ENCODE results near the gene FGD5.

FGD5 gene

GRCh38 chr3:14947100-14947885, 128.5 kb downstream of the FGD5 start, which contains the start of gene NR2C2:
Gene NR2C2, plus strand, starts transcription at chr3:14947583. Its CDS starts 56,332 bp downstream, at chr3:15003915.
- peaks cover 5% of the 10 kb centered on the region for H3K36me3 ChIP-seq (ENCODE audit: control insufficient read depth, insufficient read depth, low read length)
- H3K4me3 ChIP-seq (replicated peaks; ENCODE audit: low read depth, low read length), result peak within 1 kb of the TSS; percentile 90
- peak; percentile 93 for DNase-seq (ENCODE audit: extremely low read depth, insufficient read length)
- H3K27me3 ChIP-seq (replicated peaks; ENCODE audit: control insufficient read depth, insufficient read depth, low read length), result no peaks in the 10 kb centered on the region
- TF ChIP-seq CTCF (IDR thresholded peaks at IDR 0.05; ENCODE audit: insufficient read depth, low read length, poor library complexity, severe bottlenecking), result no peak

DNA sequence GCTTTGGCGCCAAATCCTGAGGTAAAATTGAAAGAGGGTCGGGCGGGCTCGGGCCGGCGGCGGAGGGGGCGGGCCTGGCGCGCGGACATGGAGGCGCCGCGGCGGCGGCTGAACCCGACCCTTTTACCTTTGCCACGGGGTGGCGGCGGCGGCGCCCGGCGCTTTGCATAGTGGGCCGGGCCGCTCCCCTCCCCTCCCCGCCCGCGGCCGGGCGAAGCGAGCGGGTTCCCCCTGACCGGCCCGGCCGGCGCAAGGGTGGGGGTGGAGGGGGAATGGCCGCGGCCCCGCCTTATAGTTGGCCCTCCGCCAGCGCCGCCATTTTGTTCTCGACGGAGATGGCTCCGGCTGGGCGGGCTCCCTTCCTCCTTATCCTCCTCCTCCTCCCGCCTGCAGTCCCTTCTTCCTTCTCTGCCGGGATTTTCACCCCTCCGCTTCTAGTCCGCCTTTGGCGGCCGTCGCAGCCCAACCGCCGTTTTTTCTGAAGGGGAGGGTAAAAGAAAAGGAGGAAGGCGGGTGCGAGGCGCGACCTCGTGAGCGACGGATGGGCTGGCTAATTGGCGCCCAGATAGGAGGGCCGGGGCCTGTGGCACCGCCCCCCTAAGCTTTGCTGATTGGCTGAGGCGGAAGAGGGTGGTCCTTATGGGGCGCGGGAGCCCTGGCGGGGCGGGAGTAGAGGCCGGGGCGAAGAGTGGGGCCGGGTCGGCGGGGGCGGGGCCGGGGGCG, 129.3 kb downstream of the FGD5 start:
- DNase-seq (ENCODE audit: extremely low read depth, insufficient read length), result peak; percentile 95
- H3K4me3 ChIP-seq (replicated peaks; ENCODE audit: low read depth, low read length), result peak overlapping the region; percentile 90
- no peak for TF ChIP-seq CTCF (IDR thresholded peaks at IDR 0.05; ENCODE audit: insufficient read depth, low read length, poor library complexity, severe bottlenecking)
- H3K36me3 ChIP-seq (ENCODE audit: control insufficient read depth, insufficient read depth, low read length), result peaks cover 5% of the 10 kb centered on the region
- H3K27me3 ChIP-seq (replicated peaks; ENCODE audit: control insufficient read depth, insufficient read depth, low read length), result no peaks in the 10 kb centered on the region

- no peak for TF ChIP-seq CTCF (IDR thresholded peaks at IDR 0.05; ENCODE audit: insufficient read depth, low read length, poor library complexity, severe bottlenecking)
- Histone ChIP-seq H3K27me3 (replicated peaks; ENCODE audit: control insufficient read depth, insufficient read depth, low read length) (no peaks in the 10 kb centered on the region), H3K36me3 (ENCODE audit: control insufficient read depth, insufficient read depth, low read length) (peaks cover 5% of the 10 kb centered on the region), H3K4me3 (replicated peaks; ENCODE audit: low read depth, low read length) (peak overlapping the region; percentile 72)
- no peak for DNase-seq (ENCODE audit: extremely low read depth, insufficient read length)
Observed at GRCh38 chr3:14948609-14949038, 129.9 kb downstream of the FGD5 start.

DNA sequence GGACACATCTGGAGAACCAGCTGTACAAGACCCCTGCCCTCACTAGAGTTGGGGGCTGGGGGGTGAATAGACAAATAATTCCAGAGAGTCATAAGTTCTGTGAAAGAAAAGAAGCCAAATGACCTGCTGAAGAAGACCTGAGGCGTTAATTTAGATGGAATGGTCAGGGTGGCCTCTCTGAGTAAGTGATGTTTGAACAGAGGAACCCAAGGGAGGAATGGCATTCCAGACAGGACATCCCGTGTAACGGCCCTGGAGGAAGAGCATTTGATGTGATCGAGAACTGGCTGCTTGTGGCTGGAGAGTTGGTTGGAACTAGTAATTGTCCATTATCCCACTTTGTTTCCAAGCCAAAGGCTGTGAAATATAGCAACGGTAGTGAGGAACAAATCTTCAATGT, 130.4 kb downstream of the FGD5 start:
- no peak for DNase-seq (ENCODE audit: extremely low read depth, insufficient read length)
- no peak for TF ChIP-seq CTCF (IDR thresholded peaks at IDR 0.05; ENCODE audit: insufficient read depth, low read length, poor library complexity, severe bottlenecking)
- H3K27me3 ChIP-seq (replicated peaks; ENCODE audit: control insufficient read depth, insufficient read depth, low read length), result no peaks in the 10 kb centered on the region
- H3K36me3 ChIP-seq (ENCODE audit: control insufficient read depth, insufficient read depth, low read length), result peaks cover 5% of the 10 kb centered on the region
- peak overlapping the region; percentile 72 for H3K4me3 ChIP-seq (replicated peaks; ENCODE audit: low read depth, low read length)

DNA sequence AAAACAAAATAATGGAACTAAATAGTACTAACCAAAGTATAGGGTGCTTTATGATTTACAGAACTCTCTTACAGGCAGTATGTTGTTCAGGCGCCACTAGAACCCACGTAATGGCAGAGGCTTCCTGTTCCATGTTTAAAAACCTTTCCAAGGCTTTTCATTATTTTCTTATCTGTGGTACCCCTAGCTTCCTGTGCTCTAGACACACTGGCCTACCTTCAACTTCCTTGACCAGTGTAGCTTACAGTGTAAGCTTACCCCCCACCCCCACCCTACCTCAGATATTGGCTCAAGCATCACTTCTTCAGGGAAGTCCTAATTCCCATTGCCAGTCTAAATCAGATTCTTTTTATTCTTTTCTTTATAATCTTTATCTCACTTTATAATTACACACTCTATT, 131.5 kb downstream of the FGD5 start:
- Histone ChIP-seq H3K27me3 (replicated peaks; ENCODE audit: control insufficient read depth, insufficient read depth, low read length) (no peaks in the 10 kb centered on the region), H3K36me3 (ENCODE audit: control insufficient read depth, insufficient read depth, low read length) (peaks cover 2% of the 10 kb centered on the region), H3K4me3 (replicated peaks; ENCODE audit: low read depth, low read length) (no peak overlapping the region)
- DNase-seq (ENCODE audit: extremely low read depth, insufficient read length), result no peak
- no peak for TF ChIP-seq CTCF (IDR thresholded peaks at IDR 0.05; ENCODE audit: insufficient read depth, low read length, poor library complexity, severe bottlenecking)

Data from GM06990 (cell line).